Ascending aorta (tissue), 2 donors: ENCODE data around the gene BRF1. TPM values are rescaled to one million over a fixed set of nuclear protein-coding genes. Genes with fewer than 3 reads are reported as not detected.
A peak's percentile ranks its signal among the peaks of the same experiment; 100 is the strongest.

ENCODE experiments used
- DNase-seq, 2 donors: peaks; one replicate each; pipeline ENCODE4 v3.0.0-alpha.2; 2019; ENCODE audit warnings: low spot score in 2 of 2
- H3K27ac ChIP-seq, 2 donors: fragments of 200-600 bp; sonication (generic); one replicate each; pipeline ENCODE4 v1.5.1; 2016 to 2017; ENCODE audit warnings: mild to moderate bottlenecking in 1 of 2
- H3K27me3 ChIP-seq: fragments of 200-600 bp; sonication (generic); one replicate; pipeline ENCODE4 v1.5.1; 2017
- H3K36me3 ChIP-seq, 2 donors: fragments of 200-600 bp; sonication (generic); one replicate each; pipeline ENCODE4 v1.5.1; 2016
- H3K4me1 ChIP-seq, 2 donors: fragments of 200-600 bp; sonication (generic); one replicate each; pipeline ENCODE4 v1.5.1; 2016 to 2017; ENCODE audit warnings: mild to moderate bottlenecking in 1 of 2
- H3K4me3 ChIP-seq, 2 donors: fragments of 200-600 bp; sonication (generic); one replicate each; pipeline ENCODE4 v1.5.1; 2016 to 2017; ENCODE audit warnings: mild to moderate bottlenecking in 1 of 2
- H3K9me3 ChIP-seq, 2 donors: fragments of 200-600 bp; sonication (generic); one replicate each; pipeline ENCODE4 v1.5.1; 2016
- CTCF ChIP-seq, 3 experiments: fragments of 200-600 bp in 2 of 3; fragments of 450-650 bp in 1 of 3; sonication (generic) in 2 of 3; IDR thresholded peaks; one replicate each; pipeline ENCODE4 v1.5.1; 2016 to 2019; ENCODE audit warnings: antibody characterized with exemption in 3 of 3, mild to moderate bottlenecking in 1 of 3, moderate library complexity in 1 of 3
- intact Hi-C: fragments of 100-400 bp; cut with DNase I; formaldehyde crosslinking; loops from one replicate; pipeline ENCODE4 v1.15.1; 2023
- total RNA-seq: library from RNA; depleted of rRNA; stranded (reverse); fragments of >200 nt; gene quantifications from one replicate; pipeline ENCODE4 v1.1.0, GENCODE V29; 2016

BRF1 gene
- total RNA-seq, 1 donor from 2014 or later = 60.9 TPM

GRCh38 chr14:105182296-105183020, 118.3 kb downstream of the BRF1 start:
- no peak for TF ChIP-seq CTCF (IDR thresholded peaks at IDR 0.05)
- DNase-seq = no peak
- no peak overlapping the region for H3K27ac ChIP-seq
- H3K27me3 ChIP-seq = no peaks in the 10 kb centered on the region
- no peak overlapping the region for H3K4me3 ChIP-seq
- no peaks in the 10 kb centered on the region for H3K9me3 ChIP-seq
- H3K4me1 ChIP-seq = no peaks in the 10 kb centered on the region
- intact Hi-C loops = no loop called here
- no peaks in the 10 kb centered on the region for H3K36me3 ChIP-seq

DNA sequence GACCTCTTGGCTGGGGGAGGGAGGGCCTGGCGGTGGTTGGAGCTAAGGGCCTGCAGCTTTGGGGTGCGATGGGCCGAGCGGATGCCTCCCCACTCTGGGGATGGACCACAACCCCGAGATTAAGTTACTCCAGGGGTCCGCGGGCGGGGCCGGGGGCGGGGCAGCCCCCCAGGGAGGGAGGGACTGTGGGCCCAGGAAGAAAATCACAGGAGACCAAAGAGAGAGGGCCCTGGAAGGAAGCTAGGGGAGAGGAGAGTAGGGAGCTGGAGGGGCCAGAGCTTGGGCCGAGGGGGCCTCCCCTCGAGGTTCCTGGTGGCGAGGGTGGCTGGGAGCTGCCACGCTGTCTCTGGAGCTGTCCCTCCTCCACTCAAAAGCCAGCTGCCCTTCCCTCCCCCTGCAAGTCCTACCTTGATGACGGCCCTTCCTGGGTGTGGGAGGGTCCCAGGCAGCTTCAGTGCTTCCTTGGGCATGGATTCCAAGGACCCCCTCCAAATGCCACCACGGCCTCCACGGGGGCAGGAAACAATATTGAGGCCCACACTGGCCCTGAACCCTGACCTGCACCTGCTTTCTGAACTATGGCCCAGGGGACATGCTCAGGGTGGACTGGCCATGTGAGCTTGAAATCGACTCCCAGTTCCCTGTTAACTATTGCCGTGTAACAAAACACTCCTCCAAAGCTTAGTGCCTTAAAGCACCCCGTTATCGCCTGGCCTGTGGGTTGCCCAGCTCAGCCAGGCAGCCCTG, 119.1 kb downstream of the BRF1 start:
- DNase-seq = no peak
- intact Hi-C loops = no loop called here
- Histone ChIP-seq H3K27ac (no peak overlapping the region), H3K4me3 (peak overlapping the region; percentile 57 to 62), H3K9me3 (no peaks in the 10 kb centered on the region), H3K27me3 (no peaks in the 10 kb centered on the region), H3K36me3 (no peaks in the 10 kb centered on the region), H3K4me1 (no peaks in the 10 kb centered on the region)
- no peak for TF ChIP-seq CTCF (IDR thresholded peaks at IDR 0.05)

GRCh38 chr14:105180592-105181548, 119.9 kb downstream of the BRF1 start, which contains the start of gene NUDT14:
Gene NUDT14 (minus strand): TSS chr14:105181312. CDS start chr14:105181209, 103 bp downstream.
- no peaks in the 10 kb centered on the region for H3K27me3 ChIP-seq
- no peak within 1 kb of the TSS for H3K27ac ChIP-seq
- H3K4me1 ChIP-seq = no peaks in the 10 kb centered on the region
- H3K4me3 ChIP-seq = peak within 1 kb of the TSS; percentile 57 to 62
- TF ChIP-seq CTCF (IDR thresholded peaks at IDR 0.05) = no peak
- no peaks in the 10 kb centered on the region for H3K36me3 ChIP-seq
- peak in 1 of 2 donors; percentile 71 for DNase-seq
- intact Hi-C loops = no loop called here
- H3K9me3 ChIP-seq = no peaks in the 10 kb centered on the region

- TF ChIP-seq CTCF (IDR thresholded peaks at IDR 0.05) = no peak
Measured at GRCh38 chr14:105179191-105179590, 121.6 kb downstream of the BRF1 start.

DNA sequence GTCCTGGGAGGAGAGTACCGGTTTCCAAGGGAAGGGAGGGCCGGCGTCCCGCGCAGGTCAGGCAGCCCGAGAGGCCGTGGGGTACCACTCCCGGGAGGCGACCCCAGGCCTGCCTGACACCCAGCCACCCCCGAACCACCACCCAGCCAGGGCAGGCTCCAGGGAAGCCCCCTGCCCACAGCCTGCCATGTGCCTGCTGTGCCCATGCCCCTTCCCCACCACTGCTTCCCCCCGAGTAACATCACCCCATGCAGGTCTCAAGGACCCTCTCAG, 122.0 kb downstream of the BRF1 start:
- Histone ChIP-seq H3K27me3 (no peaks in the 10 kb centered on the region), H3K9me3 (no peaks in the 10 kb centered on the region), H3K4me1 (no peaks in the 10 kb centered on the region), H3K36me3 (no peaks in the 10 kb centered on the region), H3K27ac (no peak overlapping the region), H3K4me3 (no peak overlapping the region)
- TF ChIP-seq CTCF (IDR thresholded peaks at IDR 0.05) = no peak
- intact Hi-C loops = no loop called here
- DNase-seq = no peak

More at GRCh38 chr14:105179191-105179590, 121.6 kb downstream of the BRF1 start:
- Histone ChIP-seq H3K9me3 (no peaks in the 10 kb centered on the region), H3K27ac (no peak overlapping the region), H3K27me3 (no peaks in the 10 kb centered on the region), H3K4me1 (no peaks in the 10 kb centered on the region), H3K4me3 (no peak overlapping the region), H3K36me3 (no peaks in the 10 kb centered on the region)
- DNase-seq = no peak
- intact Hi-C loops = no loop called here
